T-helper 1 cell treated with Interleukin-12 subunit alpha and Interleukin-12 subunit beta and Interleukin-4 antibody, amounts not matched to agents 30 μg/mL and 1 μg/mL, for 36 hours (primary cell): ENCODE results near the gene PARVG.

Experiments
- H3K27ac Mint-ChIP-seq: one replicate; pipeline ENCODE4 v1.8.0; 2021; ENCODE audit warnings: mild to moderate bottlenecking, mixed read lengths
- H3K27me3 Mint-ChIP-seq: one replicate; pipeline ENCODE4 v1.8.0; 2021; ENCODE audit warnings: low read depth, mixed read lengths
- H3K36me3 Mint-ChIP-seq: one replicate; pipeline ENCODE4 v1.8.0; 2021; ENCODE audit warnings: low read depth, mixed read lengths
- H3K4me1 Mint-ChIP-seq: one replicate; pipeline ENCODE4 v1.8.0; 2021; ENCODE audit warnings: low read depth, mixed read lengths
- H3K4me3 Mint-ChIP-seq: one replicate; pipeline ENCODE4 v1.8.0; 2021; ENCODE audit warnings: mild to moderate bottlenecking, moderate library complexity, mixed read lengths
- H3K9me3 Mint-ChIP-seq: one replicate; pipeline ENCODE4 v1.8.0; 2021; ENCODE audit warnings: mixed read lengths

The PARVG gene

GRCh38 chr22:44163536-44163935, 17.2 kb upstream of the PARVG start:
- no peak overlapping the region for H3K27ac Mint-ChIP-seq
- no peaks in the 10 kb centered on the region for H3K36me3 Mint-ChIP-seq
- no peak overlapping the region for H3K4me3 Mint-ChIP-seq

GRCh38 chr22:44164031-44164430, 16.7 kb upstream of the PARVG start:
- Mint-ChIP-seq H3K36me3 (no peaks in the 10 kb centered on the region), H3K4me1 (no peaks in the 10 kb centered on the region), H3K27ac (no peak overlapping the region), H3K4me3 (no peak overlapping the region), H3K27me3 (no peaks in the 10 kb centered on the region), H3K9me3 (no peaks in the 10 kb centered on the region)

More at GRCh38 chr22:44163536-44163935, 17.2 kb upstream of the PARVG start:
- Mint-ChIP-seq H3K27me3 (no peaks in the 10 kb centered on the region), H3K9me3 (no peaks in the 10 kb centered on the region), H3K4me1 (no peaks in the 10 kb centered on the region)

GRCh38 chr22:44165286-44165874, 15.3 kb upstream of the PARVG start:
- H3K4me1 Mint-ChIP-seq: no peaks in the 10 kb centered on the region
- no peaks in the 10 kb centered on the region for H3K36me3 Mint-ChIP-seq
- H3K9me3 Mint-ChIP-seq: no peaks in the 10 kb centered on the region
- H3K4me3 Mint-ChIP-seq: no peak overlapping the region
- H3K27me3 Mint-ChIP-seq: no peaks in the 10 kb centered on the region
- no peak overlapping the region for H3K27ac Mint-ChIP-seq

- H3K4me3 Mint-ChIP-seq: no peak overlapping the region
- H3K9me3 Mint-ChIP-seq: no peaks in the 10 kb centered on the region
- H3K36me3 Mint-ChIP-seq: no peaks in the 10 kb centered on the region
- H3K4me1 Mint-ChIP-seq: no peaks in the 10 kb centered on the region
- H3K27me3 Mint-ChIP-seq: no peaks in the 10 kb centered on the region
- no peak overlapping the region for H3K27ac Mint-ChIP-seq
Measured at GRCh38 chr22:44166498-44167276, 14.0 kb upstream of the PARVG start.

- Mint-ChIP-seq H3K36me3 (no peaks in the 10 kb centered on the region), H3K27ac (no peak overlapping the region), H3K4me1 (peaks cover under 1% of the 10 kb centered on the region), H3K27me3 (no peaks in the 10 kb centered on the region), H3K9me3 (no peaks in the 10 kb centered on the region), H3K4me3 (no peak overlapping the region)
Measured at GRCh38 chr22:44167501-44167900, 13.2 kb upstream of the PARVG start.

- peaks cover 2% of the 10 kb centered on the region for H3K4me1 Mint-ChIP-seq
- H3K27me3 Mint-ChIP-seq: no peaks in the 10 kb centered on the region
- H3K27ac Mint-ChIP-seq: no peak overlapping the region
- no peak overlapping the region for H3K4me3 Mint-ChIP-seq
- no peaks in the 10 kb centered on the region for H3K36me3 Mint-ChIP-seq
- H3K9me3 Mint-ChIP-seq: no peaks in the 10 kb centered on the region
Measured at GRCh38 chr22:44168206-44168605, 12.5 kb upstream of the PARVG start.

- no peaks in the 10 kb centered on the region for H3K36me3 Mint-ChIP-seq
- no peaks in the 10 kb centered on the region for H3K9me3 Mint-ChIP-seq
- no peak overlapping the region for H3K27ac Mint-ChIP-seq
- H3K4me3 Mint-ChIP-seq: no peak overlapping the region
- peaks cover 2% of the 10 kb centered on the region for H3K4me1 Mint-ChIP-seq
- H3K27me3 Mint-ChIP-seq: no peaks in the 10 kb centered on the region
Measured at GRCh38 chr22:44170470-44170869, 10.3 kb upstream of the PARVG start.

- Mint-ChIP-seq H3K27me3 (peaks cover 6% of the 10 kb centered on the region), H3K4me3 (no peak overlapping the region), H3K27ac (no peak overlapping the region), H3K4me1 (peaks cover 2% of the 10 kb centered on the region), H3K36me3 (no peaks in the 10 kb centered on the region), H3K9me3 (no peaks in the 10 kb centered on the region)
Measured at GRCh38 chr22:44171561-44171960, 9.2 kb upstream of the PARVG start.

- H3K9me3 Mint-ChIP-seq: no peaks in the 10 kb centered on the region
- peaks cover 2% of the 10 kb centered on the region for H3K4me1 Mint-ChIP-seq
- no peak overlapping the region for H3K4me3 Mint-ChIP-seq
- H3K27me3 Mint-ChIP-seq: peaks cover 11% of the 10 kb centered on the region
- H3K27ac Mint-ChIP-seq: no peak overlapping the region
- no peaks in the 10 kb centered on the region for H3K36me3 Mint-ChIP-seq
Measured at GRCh38 chr22:44172370-44173108, 8.2 kb upstream of the PARVG start.

GRCh38 chr22:44173154-44173553, 7.6 kb upstream of the PARVG start:
- H3K4me3 Mint-ChIP-seq: no peak overlapping the region

GRCh38 chr22:44175676-44176075, 5.0 kb upstream of the PARVG start:
- no peaks in the 10 kb centered on the region for H3K9me3 Mint-ChIP-seq

More at GRCh38 chr22:44173154-44173553, 7.6 kb upstream of the PARVG start:
- Mint-ChIP-seq H3K27me3 (peaks cover 16% of the 10 kb centered on the region), H3K27ac (no peak overlapping the region), H3K4me1 (peaks cover 2% of the 10 kb centered on the region), H3K9me3 (no peaks in the 10 kb centered on the region), H3K36me3 (no peaks in the 10 kb centered on the region)

GRCh38 chr22:44179196-44179988, 1.3 kb upstream of the PARVG start:
- H3K4me3 Mint-ChIP-seq: no peak overlapping the region
- no peaks in the 10 kb centered on the region for H3K9me3 Mint-ChIP-seq
- peaks cover 6% of the 10 kb centered on the region for H3K36me3 Mint-ChIP-seq
- H3K4me1 Mint-ChIP-seq: peaks cover 16% of the 10 kb centered on the region
- H3K27ac Mint-ChIP-seq: no peak overlapping the region
- peaks cover 24% of the 10 kb centered on the region for H3K27me3 Mint-ChIP-seq

More at GRCh38 chr22:44175676-44176075, 5.0 kb upstream of the PARVG start:
- Mint-ChIP-seq H3K4me1 (peaks cover 4% of the 10 kb centered on the region), H3K27me3 (peaks cover 22% of the 10 kb centered on the region), H3K4me3 (no peak overlapping the region), H3K27ac (no peak overlapping the region), H3K36me3 (no peaks in the 10 kb centered on the region)

GRCh38 chr22:44179989-44180705, 578 bp upstream of the PARVG start:
- Mint-ChIP-seq H3K4me1 (peaks cover 18% of the 10 kb centered on the region), H3K4me3 (peak overlapping the region; percentile 94), H3K9me3 (no peaks in the 10 kb centered on the region), H3K27me3 (peaks cover 24% of the 10 kb centered on the region), H3K27ac (no peak overlapping the region), H3K36me3 (peaks cover 10% of the 10 kb centered on the region)
